Measurements from ENCODE around the gene EXTL1. TPM values are rescaled to one million over a fixed set of nuclear protein-coding genes. Genes with fewer than 3 reads are reported as not detected.

Gene EXTL1
- total and polyA plus RNA-seq, 2 of the 4 experiments (the other 2 are of a cell fraction): 0.90 to 5.2 TPM

- no peak for TF ChIP-seq CEBPB (IDR thresholded peaks at IDR 0.05; ENCODE audit: low read depth, low read length)
- TF ChIP-seq MAZ (IDR thresholded peaks at IDR 0.05; ENCODE audit: borderline replicate concordance, low read depth, low read length): 0 out of 2 replicates have a peak, but pooled peaks have one; percentile 30
- no peak for TF ChIP-seq CTCF (conservative IDR thresholded peaks at IDR 0.05; ENCODE audit: low read depth, low read length)
- Histone ChIP-seq H4K5ac (ENCODE audit: low read depth, low read length) (no peak overlapping the region), H2AFZ (replicated peaks; ENCODE audit: low read length, poor library complexity) (peak overlapping the region; percentile 62), H2BK20ac (ENCODE audit: low read depth, low read length) (no peak overlapping the region), H3K9ac (ENCODE audit: low read depth, low read length) (no peak overlapping the region), H3K27ac (ENCODE audit: insufficient read depth, low read length) (no peak overlapping the region), H3K56ac (ENCODE audit: extremely low read depth, insufficient read depth, low read length) (no peak overlapping the region), H4K8ac (ENCODE audit: low read depth in 2 of 2, low read length in 2 of 2) (no peak overlapping the region), H2AK5ac (ENCODE audit: low read depth, low read length) (no peak overlapping the region), H3K27me3 (ENCODE audit: control insufficient read depth, insufficient read depth, low read length) (peaks cover 3% of the 10 kb centered on the region; the same call in 1 of the 2 replicates), H3K4me3 (ENCODE audit: insufficient read depth, low read depth, low read length) (no peak overlapping the region), H2BK5ac (ENCODE audit: low read depth, low read length, poor library complexity, severe bottlenecking) (no peak overlapping the region), H3K9me1 (ENCODE audit: insufficient read depth, low read length) (no peaks in the 10 kb centered on the region), H2BK120ac (ENCODE audit: low read depth, low read length) (no peak overlapping the region), H4K91ac (ENCODE audit: insufficient read depth, low read depth, low read length) (no peak overlapping the region), H3K4ac (ENCODE audit: low read depth, low read length) (no peak overlapping the region), H3K14ac (replicated peaks; ENCODE audit: low read depth, low read length) (no peak overlapping the region), H2BK15ac (ENCODE audit: low read depth, low read length) (no peak overlapping the region), H3K36me3 (ENCODE audit: control insufficient read depth, insufficient read depth, low read length) (no peaks in the 10 kb centered on the region), H3K9me3 (ENCODE audit: control insufficient read depth, insufficient read depth, low read length) (no peaks in the 10 kb centered on the region), H2AK9ac (replicated peaks; ENCODE audit: low read depth, low read length, poor library complexity) (peak overlapping the region; percentile 80), H3K4me1 (ENCODE audit: control insufficient read depth, insufficient read depth, low read length) (no peaks in the 10 kb centered on the region; the same call in 1 of the 2 replicates), H3K23ac (ENCODE audit: low read depth, low read length) (no peak overlapping the region), H4K20me1 (ENCODE audit: insufficient read depth, low read length) (no peaks in the 10 kb centered on the region), H3K79me1 (ENCODE audit: low read depth in 1 of 2, low read length in 2 of 2) (no peaks in the 10 kb centered on the region), H3K18ac (ENCODE audit: low read depth, low read length) (no peak overlapping the region), H3K4me2 (ENCODE audit: low read depth, low read length) (no peak overlapping the region)
- ATAC-seq (ENCODE audit: low read depth) (0 out of 2 replicates have a peak, but pooled peaks have one; percentile 28), DNase-seq (no peak)
- ChIA-PET CTCF (no interaction called here), POLR2A (ENCODE audit: unreplicated experiment) (interaction anchor here (0.6 kb wide), 1 partner anchor 48 kb away, joined by 5 read pairs; no protein-coding TSS in a partner anchor)
- in situ Hi-C loops (cut with MboI; ENCODE audit: low sequenced_read_pairs) (no loop called here), intact Hi-C loops (cut with micrococcal nuclease) (no loop called here), dilution Hi-C loops (cut with HindIII; ENCODE audit: low sequenced_read_pairs, unreplicated experiment) (no loop called here)
- BruUV-seq (replicated peaks): no TSS peak
- 50% methylated on average over 1 of the region's 3 CpGs; no CpG with 5 or more reads in 1 of the 2 experiments for WGBS, 2 experiments (ENCODE audit: extremely low coverage in 2 of 2, insufficient read length in 1 of 2)
Measured at GRCh38 chr1:26027716-26028489, 6.3 kb downstream of the EXTL1 start.

All from IMR-90 (cell line).